Measurements from ENCODE around the gene TMEM120B.

DNA sequence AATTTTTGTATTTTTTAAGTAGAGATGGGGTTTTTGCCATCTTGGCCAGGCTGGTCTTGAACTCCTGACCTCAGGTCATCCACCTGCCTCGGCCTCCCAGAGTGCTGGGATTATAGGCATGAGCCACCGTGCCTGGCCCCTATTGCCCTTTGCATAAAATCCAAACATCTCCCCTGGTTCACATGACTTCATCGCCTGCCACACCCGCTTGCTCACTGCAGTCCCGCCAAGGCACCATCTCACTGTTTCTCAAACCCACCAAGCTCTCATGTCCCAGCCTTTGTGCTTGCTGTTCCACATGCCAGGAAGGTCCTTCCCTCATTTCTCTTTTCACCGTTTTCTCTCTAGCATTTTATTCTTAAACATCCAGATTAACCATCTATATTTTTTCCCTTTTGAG lies 71.2 kb downstream of the TMEM120B start:
- TF ChIP-seq, protein P1, sequence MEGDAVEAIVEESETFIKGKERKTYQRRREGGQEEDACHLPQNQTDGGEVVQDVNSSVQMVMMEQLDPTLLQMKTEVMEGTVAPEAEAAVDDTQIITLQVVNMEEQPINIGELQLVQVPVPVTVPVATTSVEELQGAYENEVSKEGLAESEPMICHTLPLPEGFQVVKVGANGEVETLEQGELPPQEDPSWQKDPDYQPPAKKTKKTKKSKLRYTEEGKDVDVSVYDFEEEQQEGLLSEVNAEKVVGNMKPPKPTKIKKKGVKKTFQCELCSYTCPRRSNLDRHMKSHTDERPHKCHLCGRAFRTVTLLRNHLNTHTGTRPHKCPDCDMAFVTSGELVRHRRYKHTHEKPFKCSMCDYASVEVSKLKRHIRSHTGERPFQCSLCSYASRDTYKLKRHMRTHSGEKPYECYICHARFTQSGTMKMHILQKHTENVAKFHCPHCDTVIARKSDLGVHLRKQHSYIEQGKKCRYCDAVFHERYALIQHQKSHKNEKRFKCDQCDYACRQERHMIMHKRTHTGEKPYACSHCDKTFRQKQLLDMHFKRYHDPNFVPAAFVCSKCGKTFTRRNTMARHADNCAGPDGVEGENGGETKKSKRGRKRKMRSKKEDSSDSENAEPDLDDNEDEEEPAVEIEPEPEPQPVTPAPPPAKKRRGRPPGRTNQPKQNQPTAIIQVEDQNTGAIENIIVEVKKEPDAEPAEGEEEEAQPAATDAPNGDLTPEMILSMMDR (conservative IDR thresholded peaks at IDR 0.05; ENCODE audit: low read length), result no peak
- no peak for TF ChIP-seq EZH2phosphoT487 (IDR thresholded peaks at IDR 0.05; ENCODE audit: borderline replicate concordance)
